H9 (cell line): ENCODE results near the gene PTRH1. TPM values are rescaled to one million over a fixed set of nuclear protein-coding genes. Genes with fewer than 3 reads are reported as not detected.
A peak's percentile ranks its signal among the peaks of the same experiment; 100 is the strongest.

Experiments used
- DNase-seq: peaks from one replicate; pipeline ENCODE4 v3.0.0-alpha.2; 2017
- H2AFZ ChIP-seq: one replicate; pipeline ENCODE4 v1.6.1; 2013; ENCODE audit warnings: mild to moderate bottlenecking, low read length, control low read depth, moderate library complexity
- H2AK5ac ChIP-seq: 2 replicates; pipeline ENCODE4 v1.6.1; 2013; ENCODE audit warnings: low read length, control low read depth, mixed read lengths; ENCODE audit not compliant: insufficient read length
- H2BK120ac ChIP-seq: one replicate; pipeline ENCODE4 v1.6.1; 2013; ENCODE audit warnings: low read depth, mild to moderate bottlenecking, low read length, control low read depth, inconsistent platforms; ENCODE audit not compliant: poor library complexity, severe bottlenecking
- H2BK12ac ChIP-seq: 2 replicates; pipeline ENCODE4 v1.6.1; 2013; ENCODE audit warnings: low read length, control low read depth, mixed read lengths, low read depth; ENCODE audit not compliant: insufficient read length
- H2BK15ac ChIP-seq: 2 replicates; pipeline ENCODE4 v1.6.1; 2013; ENCODE audit warnings: low read depth, low read length, control low read depth
- H2BK20ac ChIP-seq: one replicate; pipeline ENCODE4 v1.6.1; 2013; ENCODE audit warnings: low read depth, mild to moderate bottlenecking, low read length, control low read depth, inconsistent platforms; ENCODE audit not compliant: poor library complexity, severe bottlenecking
- H2BK5ac ChIP-seq: 2 replicates; pipeline ENCODE4 v1.6.1; 2013; ENCODE audit warnings: low read length, control low read depth, mixed read lengths; ENCODE audit not compliant: insufficient read length
- H3K14ac ChIP-seq: 2 replicates; pipeline ENCODE4 v1.6.1; 2013; ENCODE audit warnings: low read length, control low read depth; ENCODE audit not compliant: insufficient read depth
- H3K18ac ChIP-seq: 2 replicates; pipeline ENCODE4 v1.6.1; 2013; ENCODE audit warnings: low read depth, mild to moderate bottlenecking, mixed read lengths, low read length, control low read depth; ENCODE audit not compliant: insufficient read length
- H3K23ac ChIP-seq: 2 replicates; pipeline ENCODE4 v1.6.1; 2013; ENCODE audit warnings: low read length, control low read depth, mixed read lengths, low read depth; ENCODE audit not compliant: insufficient read length
- H3K23me2 ChIP-seq: 2 replicates; pipeline ENCODE4 v1.6.1; 2013; ENCODE audit warnings: low read depth, mild to moderate bottlenecking, mixed read lengths, low read length, control low read depth; ENCODE audit not compliant: insufficient read length, poor library complexity, severe bottlenecking
- H3K27ac ChIP-seq: 2 replicates; pipeline ENCODE4 v1.5.1; 2013; ENCODE audit warnings: low read length, control low read depth, mixed read lengths, low read depth; ENCODE audit not compliant: insufficient read length
- H3K27me3 ChIP-seq: 2 replicates; pipeline ENCODE4 v1.6.1; 2013; ENCODE audit warnings: low read length, control low read depth, inconsistent platforms; ENCODE audit not compliant: insufficient read depth
- H3K4ac ChIP-seq: 2 replicates; pipeline ENCODE4 v1.6.1; 2013; ENCODE audit warnings: low read depth, mild to moderate bottlenecking, control low read depth, inconsistent platforms, low read length, moderate library complexity
- H3K4me1 ChIP-seq: 2 replicates; pipeline ENCODE4 v1.6.1; 2013; ENCODE audit warnings: low read length, control low read depth, inconsistent platforms; ENCODE audit not compliant: insufficient read depth
- H3K4me2 ChIP-seq: 2 replicates; pipeline ENCODE4 v1.6.1; 2013; ENCODE audit warnings: low read length, control low read depth, mixed read lengths; ENCODE audit not compliant: insufficient read length, insufficient read depth
- H3K56ac ChIP-seq: 2 replicates; pipeline ENCODE4 v1.6.1; 2013; ENCODE audit warnings: low read depth, mild to moderate bottlenecking, mixed read lengths, low read length, control low read depth; ENCODE audit not compliant: insufficient read length
- H3K79me1 ChIP-seq: 2 replicates; pipeline ENCODE4 v1.6.1; 2013; ENCODE audit warnings: low read depth, mild to moderate bottlenecking, moderate library complexity, low read length, control low read depth, inconsistent platforms; ENCODE audit not compliant: insufficient read depth, poor library complexity, severe bottlenecking
- H3K79me2 ChIP-seq: 2 replicates; pipeline ENCODE4 v1.6.1; 2013; ENCODE audit warnings: low read length, control low read depth, inconsistent platforms; ENCODE audit not compliant: insufficient read depth
- H3K9ac ChIP-seq: 2 replicates; pipeline ENCODE4 v1.6.1; 2013; ENCODE audit warnings: low read length, control low read depth, mixed read lengths; ENCODE audit not compliant: insufficient read length; ENCODE audit errors: extremely low read depth
- H3K9me3 ChIP-seq: one replicate; pipeline ENCODE4 v1.6.1; 2013; ENCODE audit warnings: low read depth, low read length, inconsistent platforms; ENCODE audit not compliant: control insufficient read depth
- H3T11ph ChIP-seq: one replicate; pipeline ENCODE4 v1.6.1; 2013; ENCODE audit warnings: mild to moderate bottlenecking, low read length, control low read depth, inconsistent platforms
- H4K20me1 ChIP-seq: one replicate; pipeline ENCODE4 v1.6.1; 2013; ENCODE audit not compliant: control insufficient read depth, insufficient read length, insufficient read depth
- H4K5ac ChIP-seq: 2 replicates; pipeline ENCODE4 v1.6.1; 2013; ENCODE audit warnings: low read depth, mild to moderate bottlenecking, mixed read lengths, low read length, control low read depth; ENCODE audit not compliant: insufficient read length
- H4K8ac ChIP-seq: replicated peaks from 2 replicates; pipeline ENCODE4 v1.6.1; 2013; ENCODE audit warnings: low read length, control low read depth, mixed read lengths, low read depth; ENCODE audit not compliant: insufficient read length
- H4K91ac ChIP-seq: 2 replicates; pipeline ENCODE4 v1.6.1; 2013; ENCODE audit warnings: low read depth, mild to moderate bottlenecking, moderate library complexity, mixed read lengths, low read length, control low read depth; ENCODE audit not compliant: insufficient read length
- H3K27ac Mint-ChIP-seq, 3 experiments: 2 replicates in 2 of 3; 3 replicates in 1 of 3; pipeline ENCODE4 v1.8.0; 2020 to 2021; ENCODE audit warnings: mixed read lengths in 3 of 3, mild to moderate bottlenecking in 1 of 3, moderate library complexity in 1 of 3
- H3K27me3 Mint-ChIP-seq: 2 replicates; pipeline ENCODE4 v1.8.0; 2021; ENCODE audit warnings: low read depth, mild to moderate bottlenecking, moderate library complexity, mixed read lengths
- H3K36me3 Mint-ChIP-seq, 3 experiments: 2 replicates in 2 of 3; 3 replicates in 1 of 3; pipeline ENCODE4 v1.8.0; 2020 to 2021; ENCODE audit warnings: low read depth in 3 of 3, mixed read lengths in 3 of 3; ENCODE audit not compliant: insufficient read depth in 1 of 3
- H3K4me1 Mint-ChIP-seq, 2 experiments: 2 replicates each; pipeline ENCODE4 v1.8.0; 2020; ENCODE audit warnings: mixed read lengths in 2 of 2
- H3K4me3 Mint-ChIP-seq, 2 experiments: 2 replicates in 1 of 2; 3 replicates in 1 of 2; pipeline ENCODE4 v1.8.0; 2020 to 2021; ENCODE audit warnings: mild to moderate bottlenecking in 2 of 2, mixed read lengths in 2 of 2, moderate library complexity in 1 of 2
- H3K9me3 Mint-ChIP-seq, 2 experiments: 2 replicates in 1 of 2; 3 replicates in 1 of 2; pipeline ENCODE4 v1.8.0; 2020; ENCODE audit warnings: mild to moderate bottlenecking in 2 of 2, mixed read lengths in 2 of 2, moderate library complexity in 1 of 2
- WGBS: extraction: QIAGEN DNeasy Blood & Tissue Kit; methylation state at CpG from one replicate; pipeline ENCODE4 v1.1.7; 2013; ENCODE audit warnings: missing lambda C conversion rate, low lambda C conversion rate, mixed read lengths; ENCODE audit not compliant: insufficient read length; ENCODE audit errors: extremely low coverage; 5-methylcytosine and 5-hydroxymethylcytosine counted together
- total RNA-seq: library from RNA; stranded (reverse); gene quantifications from 2 replicates; pipeline ENCODE4 v1.2.1, GENCODE V29; 2021
- TF ChIP-seq, protein P1 (sequence below): fragments of 200-600 bp; sonication (generic); conservative IDR thresholded peaks from 3 replicates; pipeline ENCODE4 v1.8.0; 2021; ENCODE audit warnings: antibody characterized with exemption, mild to moderate bottlenecking

The PTRH1 gene
- total RNA-seq, 1 experiment from 2014 or later = 10.9 TPM

- Mint-ChIP-seq H3K9me3 (no peaks in the 10 kb centered on the region; a peak in 1 of 5 replicates), H3K4me3 (no peak overlapping the region), H3K36me3 (no peaks in the 10 kb centered on the region), H3K4me1 (peaks cover 0 to 12% of the 10 kb centered on the region in 2 experiments; a peak in 3 of 4 replicates), H3K27ac (0 out of 7 replicates have a peak overlapping the region, but pooled peaks of 1 of the 3 experiments have one; percentile 59), H3K27me3 (no peaks in the 10 kb centered on the region)
- Histone ChIP-seq H2BK5ac (no peak overlapping the region), H2BK120ac (no peak overlapping the region), H3K4me1 (no peaks in the 10 kb centered on the region; the same call in 1 of the 2 replicates), H4K91ac (no peak overlapping the region), H2BK12ac (no peak overlapping the region), H4K8ac (no peak overlapping the region), H2BK15ac (no peak overlapping the region), H3K23me2 (no peaks in the 10 kb centered on the region), H4K20me1 (no peaks in the 10 kb centered on the region), H2AFZ (no peak overlapping the region), H3K27ac (no peak overlapping the region), H3K9ac (no peak overlapping the region), H3K27me3 (no peaks in the 10 kb centered on the region), H3K23ac (no peak overlapping the region), H3T11ph (no peak overlapping the region), H3K79me1 (no peaks in the 10 kb centered on the region), H3K4ac (no peak overlapping the region), H3K4me2 (no peak overlapping the region), H3K14ac (no peak overlapping the region), H3K9me3 (no peaks in the 10 kb centered on the region), H2AK5ac (no peak overlapping the region), H3K56ac (no peak overlapping the region), H2BK20ac (no peak overlapping the region), H3K18ac (no peak overlapping the region), H4K5ac (no peak overlapping the region), H3K79me2 (no peaks in the 10 kb centered on the region)
- WGBS = no CpG with 5 or more reads among the region's 23 CpGs
- TF ChIP-seq, protein P1, sequence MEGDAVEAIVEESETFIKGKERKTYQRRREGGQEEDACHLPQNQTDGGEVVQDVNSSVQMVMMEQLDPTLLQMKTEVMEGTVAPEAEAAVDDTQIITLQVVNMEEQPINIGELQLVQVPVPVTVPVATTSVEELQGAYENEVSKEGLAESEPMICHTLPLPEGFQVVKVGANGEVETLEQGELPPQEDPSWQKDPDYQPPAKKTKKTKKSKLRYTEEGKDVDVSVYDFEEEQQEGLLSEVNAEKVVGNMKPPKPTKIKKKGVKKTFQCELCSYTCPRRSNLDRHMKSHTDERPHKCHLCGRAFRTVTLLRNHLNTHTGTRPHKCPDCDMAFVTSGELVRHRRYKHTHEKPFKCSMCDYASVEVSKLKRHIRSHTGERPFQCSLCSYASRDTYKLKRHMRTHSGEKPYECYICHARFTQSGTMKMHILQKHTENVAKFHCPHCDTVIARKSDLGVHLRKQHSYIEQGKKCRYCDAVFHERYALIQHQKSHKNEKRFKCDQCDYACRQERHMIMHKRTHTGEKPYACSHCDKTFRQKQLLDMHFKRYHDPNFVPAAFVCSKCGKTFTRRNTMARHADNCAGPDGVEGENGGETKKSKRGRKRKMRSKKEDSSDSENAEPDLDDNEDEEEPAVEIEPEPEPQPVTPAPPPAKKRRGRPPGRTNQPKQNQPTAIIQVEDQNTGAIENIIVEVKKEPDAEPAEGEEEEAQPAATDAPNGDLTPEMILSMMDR = no peak
- no peak for DNase-seq
Measured at GRCh38 chr9:127724012-127724411, 8.5 kb upstream of the PTRH1 start.
